ENCODE results near the gene TEX44.

The TEX44 gene

DNA sequence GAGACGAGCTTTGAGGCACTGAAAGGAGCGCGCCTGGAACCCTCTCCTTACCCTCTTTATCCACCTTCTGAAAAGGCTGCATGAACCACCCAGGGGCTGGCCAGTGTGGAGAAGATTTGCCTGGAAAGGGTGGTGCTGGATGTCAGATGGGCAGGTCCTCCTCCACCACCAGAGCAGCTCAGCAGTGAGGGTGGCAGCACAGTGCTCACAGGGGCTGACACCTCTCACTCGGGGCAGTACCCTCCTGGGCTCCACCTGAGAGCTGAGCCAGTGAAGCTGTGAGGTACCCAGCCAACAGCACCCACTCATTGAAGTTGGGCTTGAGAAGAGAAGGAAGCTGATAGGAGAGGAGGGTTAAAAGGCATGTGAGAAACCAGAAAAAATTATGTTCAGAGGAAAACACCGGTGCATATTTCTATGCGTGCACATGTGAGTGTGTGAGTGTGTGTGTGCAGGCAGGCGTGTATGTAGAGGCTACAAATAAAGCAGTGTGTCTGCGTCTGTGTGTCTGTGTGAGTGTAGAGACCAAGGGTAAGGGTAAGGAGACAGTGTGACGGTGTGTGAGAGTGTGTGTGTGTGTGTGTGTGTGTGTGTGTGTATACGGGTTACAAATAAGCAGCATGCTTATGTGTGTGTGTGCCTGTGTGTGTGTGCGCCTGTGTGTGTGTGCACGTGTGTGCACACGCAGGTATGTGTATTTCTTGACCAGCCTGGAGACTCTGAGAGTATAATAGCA lies 40.7 kb downstream of the TEX44 start:
- no peak for DNase-seq (ENCODE audit: low read depth in 1 of 2, low spot score in 1 of 2)

DNA sequence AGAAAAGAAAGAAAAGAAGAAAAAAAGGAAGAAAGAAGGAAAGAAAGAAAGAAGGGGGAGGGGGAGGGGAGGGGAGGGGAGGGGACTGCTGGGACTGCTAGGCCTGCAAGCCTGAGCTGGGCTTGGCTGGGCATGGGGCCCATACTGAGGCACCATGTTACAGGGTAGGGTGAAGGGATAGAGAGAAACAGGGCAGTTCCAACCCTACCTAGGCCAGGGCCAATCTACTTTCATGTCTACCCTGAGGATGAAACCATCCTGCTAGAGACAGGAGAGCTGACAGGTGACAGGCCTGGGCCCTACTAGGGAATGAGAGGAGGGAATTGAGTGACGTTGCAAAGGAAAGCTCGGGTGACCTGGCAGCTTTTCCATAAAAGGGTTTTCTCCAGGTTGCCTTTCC lies 41.7 kb downstream of the TEX44 start:
- DNase-seq (ENCODE audit: low read depth in 1 of 2, low spot score in 1 of 2): no peak

DNA sequence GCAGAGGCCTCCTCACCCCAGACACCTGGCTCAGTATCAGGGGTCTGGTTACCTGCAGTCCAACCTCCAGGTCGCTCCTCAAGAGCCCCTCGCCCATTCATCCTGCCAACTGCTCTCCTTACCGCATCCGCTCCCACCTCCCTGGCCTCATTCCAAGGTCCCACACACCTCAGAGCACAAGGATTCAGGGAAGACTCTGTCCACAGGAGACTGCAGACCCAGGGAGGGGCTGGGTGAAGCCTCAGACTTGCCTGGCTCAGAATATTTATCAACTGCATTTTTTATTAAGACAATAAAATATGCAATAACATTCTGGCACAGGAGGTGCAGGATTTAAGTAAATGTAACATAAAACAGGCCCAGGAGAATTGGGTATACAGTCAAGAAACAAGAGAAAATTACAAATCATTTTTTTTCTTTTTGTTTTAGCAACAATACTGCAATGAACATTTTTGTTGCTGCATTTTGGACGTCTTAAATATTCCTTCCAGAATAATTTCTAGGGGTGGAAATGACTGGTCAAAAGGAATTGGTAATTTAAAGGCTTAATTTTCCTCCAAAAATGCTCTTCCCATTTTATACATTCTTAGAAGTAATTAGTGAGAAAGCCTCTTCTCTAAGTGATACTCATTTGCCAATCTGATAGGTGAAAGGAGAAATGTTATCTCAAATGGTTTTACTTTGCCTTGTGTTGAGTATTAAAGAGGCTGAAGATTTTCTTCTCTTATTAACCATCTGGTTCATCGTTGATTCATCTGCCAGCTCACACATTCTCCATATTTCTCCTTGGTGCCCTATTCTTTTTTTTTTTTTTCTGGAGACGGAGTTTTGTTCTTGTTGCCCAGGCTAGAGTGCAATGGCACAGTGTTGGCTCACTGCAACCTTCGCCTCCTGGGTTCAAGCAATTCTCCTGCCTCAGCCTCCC lies 42.5 kb downstream of the TEX44 start:
- no peak for DNase-seq (ENCODE audit: low read depth in 1 of 2, low spot score in 1 of 2)

DNA sequence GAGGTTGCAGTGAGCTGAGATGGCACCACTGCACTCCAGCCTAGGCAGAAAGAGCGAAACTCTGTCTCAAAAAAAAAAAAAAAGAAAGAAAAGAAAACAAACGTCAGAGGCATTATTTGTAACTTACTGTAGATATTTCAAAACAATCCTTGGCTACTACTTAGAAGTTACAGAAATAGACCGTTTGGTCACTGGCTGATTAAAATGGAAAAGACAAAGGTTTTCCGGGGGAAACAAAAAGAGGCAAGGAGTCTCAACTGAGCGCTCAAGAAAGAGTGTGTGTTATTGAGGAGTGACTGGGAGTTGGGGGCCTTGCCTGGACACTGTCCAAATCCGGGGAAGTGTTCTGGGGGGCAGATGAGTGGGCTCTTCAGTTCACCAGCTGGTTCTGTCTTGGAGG lies 47.6 kb downstream of the TEX44 start:
- no peak for DNase-seq (ENCODE audit: low read depth in 1 of 2, low spot score in 1 of 2)

DNA sequence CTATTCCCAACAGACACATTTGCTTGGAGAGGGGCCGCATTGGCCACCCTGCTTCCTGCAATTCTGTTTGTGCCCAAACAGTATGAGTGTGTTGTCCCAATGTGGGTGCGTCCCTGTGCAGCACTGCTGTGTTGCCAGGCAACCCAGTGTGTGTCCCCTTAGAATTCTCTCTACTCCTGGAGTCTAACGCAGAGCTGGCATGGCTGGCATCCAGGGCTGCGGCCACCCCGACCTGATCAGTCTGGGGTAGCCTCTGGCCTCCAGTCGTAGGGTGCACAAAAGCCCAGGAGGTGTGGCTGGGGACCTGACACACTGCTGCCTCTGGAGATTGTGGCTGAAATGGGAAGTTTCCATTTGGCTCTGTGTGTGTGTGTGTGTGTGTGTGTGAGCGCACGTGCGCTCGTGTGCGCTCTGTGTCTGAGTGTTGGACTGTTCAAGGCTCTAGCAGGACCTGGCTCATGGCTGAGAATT lies 48.0 kb downstream of the TEX44 start:
- DNase-seq (ENCODE audit: low read depth in 1 of 2, low spot score in 1 of 2): no peak

DNA sequence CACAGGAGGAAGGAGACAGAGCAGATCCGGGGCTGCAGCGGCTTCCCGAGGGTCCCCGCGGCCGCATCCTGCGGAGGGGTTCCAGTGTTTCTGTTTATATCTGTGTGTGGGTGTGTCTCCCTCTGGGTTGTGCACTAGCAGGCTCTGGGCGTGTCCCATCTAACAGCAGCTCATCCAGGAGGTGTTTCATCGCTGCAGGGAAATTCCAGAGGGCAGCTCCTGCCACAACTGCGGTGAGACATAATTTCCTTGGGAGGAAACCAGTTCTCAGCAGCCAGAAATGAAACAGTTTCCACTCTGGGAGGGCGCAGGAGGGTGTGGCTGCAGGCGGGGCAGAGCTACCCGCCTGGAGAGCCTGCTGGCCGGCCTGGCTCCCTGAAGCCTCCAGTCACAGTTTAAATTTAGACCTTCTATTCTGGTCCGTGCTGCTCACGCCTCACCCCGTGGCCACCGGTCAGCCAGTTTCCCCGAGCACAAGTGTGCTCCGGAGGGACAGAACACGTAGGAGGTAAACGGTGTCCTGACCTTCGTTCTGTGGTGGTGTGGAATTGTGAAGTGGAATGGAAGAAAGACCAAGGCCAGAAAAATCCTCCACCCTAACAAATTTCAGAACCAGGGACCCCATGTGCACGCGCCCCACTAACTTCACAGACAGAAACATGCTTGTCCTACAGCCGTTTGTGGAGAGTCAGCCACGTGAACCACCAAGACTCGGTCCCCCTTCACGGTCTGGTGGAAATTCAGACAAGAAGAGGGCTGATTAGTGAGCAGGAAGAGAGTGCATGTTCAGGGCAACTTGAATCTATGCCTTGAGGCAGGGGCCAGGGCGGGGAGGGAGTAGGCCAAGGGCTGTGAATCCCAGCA lies 50.2 kb downstream of the TEX44 start:
- peak; percentile 22 to 27 for DNase-seq (ENCODE audit: low read depth in 1 of 2, low spot score in 1 of 2)

DNA sequence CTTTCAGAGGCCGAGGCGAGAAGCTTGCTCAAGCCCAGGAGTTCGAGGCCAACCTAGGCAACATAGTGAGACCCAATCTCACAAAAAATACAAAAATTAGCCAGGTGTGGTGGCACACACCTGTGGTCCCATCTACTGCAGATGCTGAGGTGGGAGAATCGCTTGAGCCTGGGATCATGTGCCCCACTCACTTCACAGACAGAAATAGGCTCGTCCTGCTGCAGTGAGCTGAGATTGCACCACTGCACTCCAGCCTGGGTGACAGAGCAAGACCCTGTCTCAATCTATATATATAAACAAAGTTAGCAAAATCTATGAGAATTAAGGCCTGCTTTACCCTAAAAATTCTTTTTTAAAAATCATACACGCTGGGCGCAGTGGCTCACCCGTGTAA lies 50.8 kb downstream of the TEX44 start:
- no peak for DNase-seq (ENCODE audit: low read depth in 1 of 2, low spot score in 1 of 2)

All from stimulated activated CD4-positive, alpha-beta T cell treated with anti-CD3 and anti-CD28 coated beads, Interleukin-15, amount 100 ng/mL, for 1 hour (primary cell).